ENCODE results near the gene PTEN.

PTEN gene

DNA sequence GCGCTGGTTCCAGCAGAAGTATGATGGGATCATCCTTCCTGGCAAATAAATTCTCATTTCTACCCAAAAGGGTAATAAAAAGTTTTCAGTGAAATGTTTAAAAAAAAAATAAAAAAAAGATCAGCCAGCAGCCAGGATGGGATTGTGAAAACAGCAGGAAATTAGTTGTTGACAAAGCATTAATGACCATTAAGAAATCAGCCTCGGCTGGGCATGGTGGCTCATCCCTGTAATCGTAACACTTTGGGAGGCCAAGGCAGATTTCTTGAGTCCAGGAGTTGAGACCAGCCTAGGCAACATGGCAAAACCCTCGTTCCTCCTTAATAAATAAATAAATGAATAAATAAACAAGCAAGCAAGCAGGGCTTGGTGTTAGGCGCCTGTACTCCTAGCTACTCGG, 82.6 kb downstream of the PTEN start:
- no peaks in the 10 kb centered on the region for H3K9me3 ChIP-seq (ENCODE audit: insufficient read depth, low read length, severe bottlenecking)
- TF ChIP-seq, protein P1, sequence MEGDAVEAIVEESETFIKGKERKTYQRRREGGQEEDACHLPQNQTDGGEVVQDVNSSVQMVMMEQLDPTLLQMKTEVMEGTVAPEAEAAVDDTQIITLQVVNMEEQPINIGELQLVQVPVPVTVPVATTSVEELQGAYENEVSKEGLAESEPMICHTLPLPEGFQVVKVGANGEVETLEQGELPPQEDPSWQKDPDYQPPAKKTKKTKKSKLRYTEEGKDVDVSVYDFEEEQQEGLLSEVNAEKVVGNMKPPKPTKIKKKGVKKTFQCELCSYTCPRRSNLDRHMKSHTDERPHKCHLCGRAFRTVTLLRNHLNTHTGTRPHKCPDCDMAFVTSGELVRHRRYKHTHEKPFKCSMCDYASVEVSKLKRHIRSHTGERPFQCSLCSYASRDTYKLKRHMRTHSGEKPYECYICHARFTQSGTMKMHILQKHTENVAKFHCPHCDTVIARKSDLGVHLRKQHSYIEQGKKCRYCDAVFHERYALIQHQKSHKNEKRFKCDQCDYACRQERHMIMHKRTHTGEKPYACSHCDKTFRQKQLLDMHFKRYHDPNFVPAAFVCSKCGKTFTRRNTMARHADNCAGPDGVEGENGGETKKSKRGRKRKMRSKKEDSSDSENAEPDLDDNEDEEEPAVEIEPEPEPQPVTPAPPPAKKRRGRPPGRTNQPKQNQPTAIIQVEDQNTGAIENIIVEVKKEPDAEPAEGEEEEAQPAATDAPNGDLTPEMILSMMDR (IDR thresholded peaks at IDR 0.05; ENCODE audit: borderline replicate concordance, extremely low read depth, low read length, poor library complexity, severe bottlenecking) = no peak
- TF ChIP-seq EZH2 (IDR thresholded peaks at IDR 0.05; ENCODE audit: borderline replicate concordance, low read depth, low read length, severe bottlenecking) = no peak
- H3K4me1 ChIP-seq (ENCODE audit: insufficient read depth, low read length) = no peaks in the 10 kb centered on the region
- H2AFZ ChIP-seq (ENCODE audit: low read depth, low read length) = no peak overlapping the region
- peaks cover 74% of the 10 kb centered on the region for H3K36me3 ChIP-seq (ENCODE audit: insufficient read depth, low read length)
- no peak overlapping the region for H3K4me2 ChIP-seq (ENCODE audit: insufficient read depth, low read length)
- H4K20me1 ChIP-seq (ENCODE audit: insufficient read depth, low read length) = no peaks in the 10 kb centered on the region
- peaks cover 71% of the 10 kb centered on the region for H3K79me2 ChIP-seq (ENCODE audit: insufficient read depth, low read length)
- H3K4me3 ChIP-seq (ENCODE audit: low read depth in 1 of 2, low read length in 2 of 2) = no peak overlapping the region
- H3K9ac ChIP-seq (ENCODE audit: low read depth, low read length) = no peak overlapping the region
- no peaks in the 10 kb centered on the region for H3K27me3 ChIP-seq (ENCODE audit: insufficient read depth, low read length, poor library complexity)
- DNase-seq (no peak), ATAC-seq (ENCODE audit: insufficient read depth, low read depth) (no peak)
- no peak overlapping the region for H3K27ac ChIP-seq (ENCODE audit: low read length)

DNA sequence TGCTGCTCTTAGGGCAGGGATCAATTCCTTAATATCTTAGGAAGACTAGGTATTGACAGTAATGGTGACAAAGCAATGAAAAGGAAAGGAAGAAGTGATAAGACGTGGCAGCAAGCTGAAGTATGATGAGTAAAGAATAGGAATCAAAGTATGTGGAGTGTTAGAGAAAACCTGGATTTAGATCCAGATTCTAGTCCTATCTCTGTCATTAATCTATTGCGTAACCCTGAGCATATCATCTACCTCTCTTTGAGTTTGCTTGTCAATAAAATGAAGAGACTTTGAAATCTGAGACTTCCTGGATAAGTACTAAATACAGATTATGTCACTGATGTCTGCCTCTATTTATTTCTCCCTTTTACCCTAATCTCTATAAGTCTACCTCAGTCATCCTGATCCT, 89.2 kb downstream of the PTEN start:
- no peaks in the 10 kb centered on the region for H3K9me3 ChIP-seq (ENCODE audit: insufficient read depth, low read length, severe bottlenecking)
- peaks cover 32% of the 10 kb centered on the region for H3K4me1 ChIP-seq (ENCODE audit: insufficient read depth, low read length)
- no peak overlapping the region for H3K4me3 ChIP-seq (ENCODE audit: low read depth in 1 of 2, low read length in 2 of 2)
- no peak overlapping the region for H3K9ac ChIP-seq (ENCODE audit: low read depth, low read length)
- H3K36me3 ChIP-seq (ENCODE audit: insufficient read depth, low read length) = peaks cover 78% of the 10 kb centered on the region
- ATAC-seq (ENCODE audit: insufficient read depth, low read depth) (no peak), DNase-seq (no peak)
- H4K20me1 ChIP-seq (ENCODE audit: insufficient read depth, low read length) = no peaks in the 10 kb centered on the region
- peaks cover 65% of the 10 kb centered on the region for H3K79me2 ChIP-seq (ENCODE audit: insufficient read depth, low read length)
- H3K27ac ChIP-seq (ENCODE audit: low read length) = 0 out of 2 replicates have a peak overlapping the region, but pooled peaks have one; percentile 2
- H2AFZ ChIP-seq (ENCODE audit: low read depth, low read length) = no peak overlapping the region
- TF ChIP-seq, protein P1 (IDR thresholded peaks at IDR 0.05; ENCODE audit: borderline replicate concordance, extremely low read depth, low read length, poor library complexity, severe bottlenecking) = no peak
- no peak for TF ChIP-seq EZH2 (IDR thresholded peaks at IDR 0.05; ENCODE audit: borderline replicate concordance, low read depth, low read length, severe bottlenecking)
- no peaks in the 10 kb centered on the region for H3K27me3 ChIP-seq (ENCODE audit: insufficient read depth, low read length, poor library complexity)
- H3K4me2 ChIP-seq (ENCODE audit: insufficient read depth, low read length) = no peak overlapping the region

DNA sequence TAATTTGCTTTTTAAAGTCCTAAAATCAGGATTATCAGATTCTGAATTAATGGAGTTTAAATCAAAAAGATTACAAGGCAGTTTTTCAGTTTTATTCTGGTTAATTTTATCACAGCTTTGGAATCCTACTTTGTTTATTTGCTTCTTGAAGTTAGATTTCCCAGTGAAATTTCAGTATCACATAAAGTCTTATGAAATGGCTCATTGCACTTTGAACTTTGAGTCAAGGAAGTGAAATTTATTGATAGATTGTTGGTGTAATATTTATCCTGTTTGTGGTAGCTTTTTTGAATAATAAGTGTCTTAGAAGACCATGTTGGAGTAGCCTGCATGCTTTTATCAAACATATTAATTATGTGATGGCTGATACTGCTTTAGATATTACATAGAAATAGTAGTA, 92.6 kb downstream of the PTEN start:
- no peak overlapping the region for H2AFZ ChIP-seq (ENCODE audit: low read depth, low read length)
- H3K4me3 ChIP-seq (ENCODE audit: low read depth in 1 of 2, low read length in 2 of 2) = no peak overlapping the region
- peaks cover 72% of the 10 kb centered on the region for H3K79me2 ChIP-seq (ENCODE audit: insufficient read depth, low read length)
- no peaks in the 10 kb centered on the region for H3K27me3 ChIP-seq (ENCODE audit: insufficient read depth, low read length, poor library complexity)
- DNase-seq (no peak), ATAC-seq (ENCODE audit: insufficient read depth, low read depth) (no peak)
- H3K4me1 ChIP-seq (ENCODE audit: insufficient read depth, low read length) = peaks cover 41% of the 10 kb centered on the region
- peaks cover 93% of the 10 kb centered on the region for H3K36me3 ChIP-seq (ENCODE audit: insufficient read depth, low read length)
- TF ChIP-seq, protein P1 (IDR thresholded peaks at IDR 0.05; ENCODE audit: borderline replicate concordance, extremely low read depth, low read length, poor library complexity, severe bottlenecking) = no peak
- TF ChIP-seq EZH2 (IDR thresholded peaks at IDR 0.05; ENCODE audit: borderline replicate concordance, low read depth, low read length, severe bottlenecking) = no peak
- H3K9me3 ChIP-seq (ENCODE audit: insufficient read depth, low read length, severe bottlenecking) = no peaks in the 10 kb centered on the region
- H3K9ac ChIP-seq (ENCODE audit: low read depth, low read length) = no peak overlapping the region
- no peaks in the 10 kb centered on the region for H4K20me1 ChIP-seq (ENCODE audit: insufficient read depth, low read length)
- H3K27ac ChIP-seq (ENCODE audit: low read length) = peak overlapping the region; percentile 52; the same call in 1 of the 2 replicates
- H3K4me2 ChIP-seq (ENCODE audit: insufficient read depth, low read length) = no peak overlapping the region
